NB4 (cell line): ENCODE data around the gene ARHGEF16.

Experiments
- POLR2A ChIP-seq: IDR thresholded peaks from 2 replicates; pipeline ENCODE4 v1.6.1; 2011; ENCODE audit warnings: mild to moderate bottlenecking; ENCODE audit not compliant: insufficient read length; ENCODE audit errors: extremely low read depth
- TF ChIP-seq, protein P1 (sequence below): IDR thresholded peaks from one replicate; pipeline ENCODE4 v1.5.1; 2012; ENCODE audit warnings: low read depth, low read length

DNA sequence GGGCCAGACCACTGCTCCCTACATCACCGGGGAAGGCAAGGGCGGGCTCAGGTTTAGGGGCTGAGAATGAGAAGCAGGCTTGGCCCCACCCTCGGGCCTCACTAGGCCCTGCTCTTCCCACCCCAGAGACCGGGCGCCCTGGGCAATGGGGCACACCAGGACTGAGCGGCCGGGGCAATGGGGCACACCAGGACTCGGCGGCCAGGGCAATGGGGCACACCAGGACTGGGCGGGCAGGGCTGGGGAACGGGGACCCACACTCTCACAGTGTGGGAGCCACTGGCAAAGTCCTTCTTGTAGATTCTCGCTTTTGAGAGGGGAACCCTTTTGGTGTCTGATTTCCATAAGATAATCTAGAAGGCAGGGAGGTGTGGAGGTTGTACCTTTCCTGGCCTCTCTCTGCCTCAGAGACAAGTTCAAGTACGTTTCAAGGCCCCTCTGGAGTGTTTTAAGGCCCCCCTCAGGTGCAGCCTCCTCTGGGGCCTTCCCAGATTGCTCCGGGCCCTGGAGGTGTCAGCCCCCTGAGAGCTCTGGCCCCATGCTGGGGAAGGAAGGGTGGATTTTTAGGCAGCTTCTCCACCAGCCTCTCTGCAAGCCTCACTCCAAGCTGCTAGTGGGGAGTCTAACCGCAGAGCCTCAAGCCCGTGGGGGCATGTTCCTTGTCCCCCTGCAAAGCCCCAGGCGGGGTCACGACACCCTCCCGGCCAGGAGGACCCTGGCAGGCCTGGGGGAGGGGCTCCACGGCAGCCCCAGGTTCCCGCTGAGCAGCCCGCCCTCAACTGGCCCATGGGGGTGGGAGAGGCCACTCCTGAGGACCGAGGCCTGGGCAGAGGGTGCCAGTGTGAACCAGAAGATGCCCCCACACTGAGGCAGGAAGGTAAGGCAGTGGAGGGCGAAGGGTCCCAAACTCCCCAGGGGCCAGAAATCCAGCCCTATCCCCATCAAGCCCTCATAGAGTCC, 66.2 kb downstream of the ARHGEF16 start:
- no peak for TF ChIP-seq POLR2A
- TF ChIP-seq, protein P1, sequence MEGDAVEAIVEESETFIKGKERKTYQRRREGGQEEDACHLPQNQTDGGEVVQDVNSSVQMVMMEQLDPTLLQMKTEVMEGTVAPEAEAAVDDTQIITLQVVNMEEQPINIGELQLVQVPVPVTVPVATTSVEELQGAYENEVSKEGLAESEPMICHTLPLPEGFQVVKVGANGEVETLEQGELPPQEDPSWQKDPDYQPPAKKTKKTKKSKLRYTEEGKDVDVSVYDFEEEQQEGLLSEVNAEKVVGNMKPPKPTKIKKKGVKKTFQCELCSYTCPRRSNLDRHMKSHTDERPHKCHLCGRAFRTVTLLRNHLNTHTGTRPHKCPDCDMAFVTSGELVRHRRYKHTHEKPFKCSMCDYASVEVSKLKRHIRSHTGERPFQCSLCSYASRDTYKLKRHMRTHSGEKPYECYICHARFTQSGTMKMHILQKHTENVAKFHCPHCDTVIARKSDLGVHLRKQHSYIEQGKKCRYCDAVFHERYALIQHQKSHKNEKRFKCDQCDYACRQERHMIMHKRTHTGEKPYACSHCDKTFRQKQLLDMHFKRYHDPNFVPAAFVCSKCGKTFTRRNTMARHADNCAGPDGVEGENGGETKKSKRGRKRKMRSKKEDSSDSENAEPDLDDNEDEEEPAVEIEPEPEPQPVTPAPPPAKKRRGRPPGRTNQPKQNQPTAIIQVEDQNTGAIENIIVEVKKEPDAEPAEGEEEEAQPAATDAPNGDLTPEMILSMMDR = no peak
